Left kidney (tissue), 2 donors: ENCODE measurements around the gene TBC1D22A. TPM values are rescaled to one million over a fixed set of nuclear protein-coding genes. Genes with fewer than 3 reads are reported as not detected.

ENCODE experiments used
- DNase-seq: peaks from one replicate; pipeline ENCODE4 v3.0.0-alpha.2; 2013
- polyA plus RNA-seq: library from polyadenylated mRNA; unstranded; fragments of 120-200 nt; gene quantifications from one replicate; pipeline ENCODE4 v1.2.1, GENCODE V29; 2013; ENCODE audit not compliant: insufficient read length

The TBC1D22A gene
- polyA plus RNA-seq, 1 donor: 15.0 TPM

GRCh38 chr22:47189056-47189916 lies 426.8 kb downstream of the TBC1D22A start:
- DNase-seq: no peak

GRCh38 chr22:47190276-47190956 lies 428.0 kb downstream of the TBC1D22A start:
- DNase-seq: no peak

DNA sequence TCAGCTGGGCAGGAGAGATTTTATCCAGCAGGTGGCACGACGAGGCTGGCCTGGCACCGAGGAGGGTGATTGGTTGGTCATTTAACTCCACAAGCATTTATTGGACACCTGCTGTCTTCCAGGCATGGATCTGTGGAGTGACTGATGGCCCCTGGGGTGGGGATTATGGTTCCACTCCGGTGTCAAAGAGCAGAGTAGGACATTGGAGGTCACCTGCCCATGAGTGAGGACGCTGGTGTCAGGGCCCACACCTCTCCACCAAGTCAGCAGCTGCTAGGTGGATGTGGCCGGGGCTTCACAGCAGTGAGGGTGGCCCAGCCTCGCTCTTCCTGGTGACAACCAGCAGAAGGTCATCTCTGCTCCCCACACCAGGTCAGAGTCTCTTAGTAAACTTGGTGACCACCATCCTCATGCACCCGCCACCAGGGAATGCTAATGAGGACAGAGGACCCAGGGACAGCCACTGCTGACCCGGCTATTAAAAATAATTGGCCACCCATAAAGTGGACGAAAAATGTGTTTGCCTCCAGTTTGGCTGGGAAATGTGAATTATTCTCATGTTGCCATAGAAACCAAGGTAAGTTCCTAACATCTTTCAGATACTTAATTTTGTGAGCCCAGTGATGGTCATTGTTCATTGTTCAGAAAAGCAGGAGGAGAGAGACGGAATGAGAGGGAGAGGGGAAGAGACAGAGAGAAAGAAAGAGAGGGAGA lies 428.7 kb downstream of the TBC1D22A start:
- DNase-seq: no peak

DNA sequence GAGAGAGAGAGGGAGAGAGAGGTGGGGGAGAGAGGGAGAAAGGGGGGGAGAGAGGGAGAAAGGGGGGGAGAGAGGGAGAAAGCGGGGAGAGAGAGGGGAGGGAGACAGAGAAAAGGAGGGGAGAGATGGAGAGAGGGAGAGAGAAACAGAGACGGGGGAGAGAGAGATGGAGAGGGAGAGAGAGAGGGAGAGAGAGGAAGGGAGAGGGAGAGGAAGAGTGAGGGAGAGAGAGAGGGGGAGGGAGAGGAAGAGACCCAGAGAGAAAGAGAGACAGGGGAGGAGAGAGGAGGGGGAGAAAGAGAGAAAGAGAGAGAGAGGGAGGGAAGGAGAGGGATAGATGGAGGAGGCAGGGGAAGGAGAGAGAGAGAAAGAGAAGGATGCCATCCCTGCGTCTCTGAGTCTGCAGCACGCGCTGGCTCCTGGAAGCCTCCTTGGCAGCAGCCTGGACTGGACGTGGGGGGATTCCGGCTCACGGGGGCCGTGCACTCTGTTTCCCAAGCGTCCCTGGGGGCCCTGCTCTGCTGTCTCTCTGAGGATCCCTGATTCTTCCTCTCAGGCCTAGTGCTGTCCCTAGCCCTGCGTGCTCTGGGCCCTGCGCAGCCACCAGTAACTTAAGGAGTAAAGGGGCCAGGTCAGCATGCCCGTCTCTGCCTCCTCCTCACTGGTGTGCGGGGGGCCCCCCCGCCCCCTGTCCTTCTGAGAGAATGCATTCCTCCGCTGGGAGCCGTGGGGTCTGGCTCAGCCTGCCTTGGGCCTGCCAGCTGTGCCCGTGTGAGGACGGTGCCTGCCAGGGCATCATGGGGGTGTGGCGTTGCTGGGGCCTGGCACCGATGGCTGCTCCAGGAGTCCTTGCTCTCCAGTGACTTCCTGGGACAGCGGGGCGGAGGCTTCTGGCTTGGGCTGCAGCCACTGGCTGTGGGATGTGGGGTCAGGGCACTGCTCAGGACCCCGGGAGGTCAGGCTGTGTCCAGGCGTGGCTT lies 429.5 kb downstream of the TBC1D22A start:
- no peak for DNase-seq

- no peak for DNase-seq
These were observed 430.4 kb downstream of the TBC1D22A start for GRCh38 chr22:47192651-47193437.

DNA sequence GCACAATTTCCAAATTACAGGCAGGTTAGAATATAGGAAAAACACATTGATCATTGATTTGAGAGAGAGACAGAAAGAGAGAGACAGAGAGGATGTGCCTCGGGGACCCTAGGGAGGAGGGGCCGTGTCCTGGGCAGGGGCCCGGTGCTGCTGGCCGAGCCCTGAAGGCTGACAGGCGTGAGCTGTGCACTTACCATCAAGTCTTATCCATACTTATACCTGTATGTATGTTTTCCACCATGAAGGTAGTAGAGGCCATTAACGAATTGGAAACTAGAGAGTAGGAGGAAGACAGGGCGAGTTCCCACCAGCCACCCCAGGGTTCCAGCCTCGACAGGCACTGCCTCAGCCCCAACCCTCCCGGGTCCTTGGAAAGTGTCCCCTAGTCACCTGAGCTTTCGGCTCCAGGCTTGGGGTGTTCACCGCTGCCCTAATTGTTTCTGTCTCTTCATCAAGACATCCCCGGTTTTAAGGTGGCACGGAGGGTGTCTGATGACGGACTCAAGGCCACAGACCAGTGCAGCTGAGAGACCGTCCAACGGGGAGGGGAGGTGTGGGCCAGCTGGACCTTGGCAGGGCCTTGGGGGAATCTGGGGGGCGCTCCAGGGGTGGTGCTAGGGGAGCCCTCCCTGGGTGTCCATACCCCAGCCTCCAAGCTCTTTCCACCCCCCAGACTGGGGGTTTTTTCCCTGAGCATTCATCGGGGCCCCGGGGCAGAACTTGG lies 431.3 kb downstream of the TBC1D22A start:
- no peak for DNase-seq

DNA sequence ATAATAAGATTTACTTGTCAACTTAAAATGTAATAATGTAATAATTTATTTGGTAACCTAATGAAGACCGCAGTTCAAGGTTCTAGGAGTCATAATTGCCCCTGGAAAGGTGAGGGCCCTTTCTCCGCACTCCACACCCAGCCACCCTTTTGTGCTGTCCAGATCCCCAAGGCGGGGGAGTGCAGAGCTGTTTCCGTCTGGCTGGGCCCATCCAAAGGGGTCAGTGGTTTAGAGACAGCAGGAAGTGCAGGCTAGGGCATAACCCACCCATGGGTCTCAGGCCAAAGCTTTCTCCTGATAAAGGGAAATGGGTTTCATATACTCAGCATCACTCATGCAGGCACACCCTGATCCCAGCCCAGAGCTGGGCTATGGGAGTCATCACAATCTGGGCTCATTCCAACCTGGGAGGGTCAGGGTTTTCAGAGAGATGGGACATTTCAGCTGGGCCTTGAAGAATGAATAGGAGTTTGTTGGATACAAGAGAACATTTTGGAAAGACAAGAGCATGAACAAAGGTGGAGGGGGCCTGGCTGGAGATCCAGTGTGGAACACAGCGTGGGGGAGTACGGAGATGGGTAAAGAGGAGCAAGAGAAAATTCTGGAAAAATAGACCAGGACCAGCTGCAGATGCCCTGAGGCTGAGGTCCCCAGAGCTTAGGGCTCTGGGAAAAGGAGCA lies 432.2 kb downstream of the TBC1D22A start:
- no peak for DNase-seq

GRCh38 chr22:47195156-47195483 lies 432.7 kb downstream of the TBC1D22A start:
- DNase-seq: no peak

GRCh38 chr22:47195484-47196165 lies 433.2 kb downstream of the TBC1D22A start:
- peak; percentile 62 for DNase-seq

DNA sequence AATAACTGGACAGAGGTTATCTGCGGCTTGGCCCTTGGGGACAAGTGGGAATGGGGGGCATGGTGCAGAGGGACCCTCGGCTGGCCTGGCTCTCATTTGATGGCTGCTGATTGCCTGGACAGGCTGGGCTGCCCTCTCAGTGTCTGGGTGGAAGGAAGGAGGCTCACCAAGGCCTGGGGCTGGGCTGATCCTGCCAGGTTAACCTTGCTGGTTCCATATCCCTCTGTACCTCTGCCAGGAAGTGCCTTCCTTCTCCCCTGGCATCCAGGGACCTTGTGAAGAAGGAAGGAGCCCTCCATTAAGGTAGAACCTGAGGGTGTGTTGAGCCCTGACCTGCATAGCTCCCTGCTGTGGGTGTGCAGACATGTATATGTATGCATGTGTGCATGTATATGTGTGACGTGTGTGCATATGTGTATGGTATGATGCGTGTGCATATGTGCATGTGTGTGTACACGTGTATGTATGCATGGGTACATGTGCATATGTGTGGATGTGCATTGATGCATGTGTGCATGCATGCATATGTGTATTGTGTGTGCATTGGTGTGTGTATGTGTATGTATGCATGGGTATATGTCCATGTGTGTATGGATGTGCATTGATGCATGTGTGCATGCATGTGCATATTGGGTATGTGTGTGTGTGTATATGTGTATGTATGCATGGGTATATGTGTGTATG lies 433.9 kb downstream of the TBC1D22A start:
- no peak for DNase-seq

GRCh38 chr22:47196881-47197772 lies 434.7 kb downstream of the TBC1D22A start:
- DNase-seq: no peak

GRCh38 chr22:47197773-47198500 lies 435.5 kb downstream of the TBC1D22A start:
- DNase-seq: no peak

- DNase-seq: no peak
These were observed 436.4 kb downstream of the TBC1D22A start for GRCh38 chr22:47198801-47199251.

- DNase-seq: no peak
These were observed 437.0 kb downstream of the TBC1D22A start for GRCh38 chr22:47199261-47199978.

GRCh38 chr22:47199979-47200272 lies 437.5 kb downstream of the TBC1D22A start:
- no peak for DNase-seq
